ENCODE data around the gene SCARF2. TPM values are rescaled to one million over a fixed set of nuclear protein-coding genes. Genes with fewer than 3 reads are reported as not detected.
"Not testable (repeated sequence)": the region's sequence is repeated elsewhere in the genome, so short reads cannot be mapped to it uniquely, and the experiment has no call there.

SCARF2 gene
- total RNA-seq, 4 donors from 2014 or later: 28.4 to 72.0 (median 53.1) TPM

DNA sequence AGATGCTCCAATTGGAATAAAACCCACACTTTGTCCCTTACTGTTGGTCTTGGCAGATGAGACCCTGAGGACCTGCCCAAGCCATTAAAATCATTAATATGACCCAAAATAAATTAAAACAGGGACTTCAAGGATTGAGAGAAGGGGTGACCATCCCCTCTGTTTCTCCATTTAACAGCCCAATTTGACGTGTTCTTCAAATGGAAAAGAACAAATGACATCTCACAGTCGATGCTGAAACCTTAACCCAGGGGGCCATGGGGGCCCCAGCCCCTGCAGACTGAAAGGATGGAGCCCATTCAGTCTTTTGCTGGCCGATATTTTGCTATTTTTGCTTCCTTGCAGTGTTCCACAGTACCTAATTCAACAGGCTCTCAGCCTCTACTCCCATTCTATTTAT is 23.2 kb downstream of the SCARF2 start:
- Histone ChIP-seq H3K4me1 (peaks cover 0 to 4% (median 0%) of the 10 kb centered on the region in 4 donors), H3K36me3 (no peaks in the 10 kb centered on the region), H3K27me3 (no peaks in the 10 kb centered on the region), H3K4me3 (no peak overlapping the region), H3K9me3 (no peaks in the 10 kb centered on the region), H3K27ac (no peak overlapping the region)
- TF ChIP-seq POLR2A (IDR thresholded peaks at IDR 0.05) (no peak), EP300 (IDR thresholded peaks at IDR 0.05) (no peak)
- TF ChIP-seq, protein P1, sequence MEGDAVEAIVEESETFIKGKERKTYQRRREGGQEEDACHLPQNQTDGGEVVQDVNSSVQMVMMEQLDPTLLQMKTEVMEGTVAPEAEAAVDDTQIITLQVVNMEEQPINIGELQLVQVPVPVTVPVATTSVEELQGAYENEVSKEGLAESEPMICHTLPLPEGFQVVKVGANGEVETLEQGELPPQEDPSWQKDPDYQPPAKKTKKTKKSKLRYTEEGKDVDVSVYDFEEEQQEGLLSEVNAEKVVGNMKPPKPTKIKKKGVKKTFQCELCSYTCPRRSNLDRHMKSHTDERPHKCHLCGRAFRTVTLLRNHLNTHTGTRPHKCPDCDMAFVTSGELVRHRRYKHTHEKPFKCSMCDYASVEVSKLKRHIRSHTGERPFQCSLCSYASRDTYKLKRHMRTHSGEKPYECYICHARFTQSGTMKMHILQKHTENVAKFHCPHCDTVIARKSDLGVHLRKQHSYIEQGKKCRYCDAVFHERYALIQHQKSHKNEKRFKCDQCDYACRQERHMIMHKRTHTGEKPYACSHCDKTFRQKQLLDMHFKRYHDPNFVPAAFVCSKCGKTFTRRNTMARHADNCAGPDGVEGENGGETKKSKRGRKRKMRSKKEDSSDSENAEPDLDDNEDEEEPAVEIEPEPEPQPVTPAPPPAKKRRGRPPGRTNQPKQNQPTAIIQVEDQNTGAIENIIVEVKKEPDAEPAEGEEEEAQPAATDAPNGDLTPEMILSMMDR (IDR thresholded peaks at IDR 0.05): no peak
- WGBS, 2 donors: 55 to 70% methylated on average over 3 of the region's 3 CpGs
- no peak for DNase-seq (ENCODE audit: low spot score in 2 of 2)

DNA sequence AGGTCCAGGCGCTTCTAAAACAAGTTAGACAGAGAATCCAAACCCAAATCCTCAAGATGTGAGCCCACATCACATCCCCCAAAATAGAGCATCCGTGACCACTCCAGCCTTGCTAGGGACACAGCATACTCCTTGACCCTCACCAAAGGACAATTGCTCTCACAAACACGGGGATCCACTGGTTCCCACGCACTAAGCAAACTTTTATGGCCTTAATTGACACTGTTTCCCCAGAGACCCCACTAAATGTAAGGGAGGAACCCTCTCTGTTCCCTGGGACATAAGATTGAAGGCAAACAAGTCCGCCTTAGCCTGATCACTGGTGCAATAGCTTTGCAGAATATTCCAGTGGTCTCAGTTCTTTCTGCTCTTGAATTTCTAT is 23.6 kb downstream of the SCARF2 start:
- peaks cover 0 to 4% (median 0%) of the 10 kb centered on the region in 4 donors for H3K4me1 ChIP-seq
- H3K36me3 ChIP-seq: no peaks in the 10 kb centered on the region
- no peak overlapping the region for H3K27ac ChIP-seq
- DNase-seq (ENCODE audit: low spot score in 2 of 2): no peak
- H3K27me3 ChIP-seq: no peaks in the 10 kb centered on the region
- H3K9me3 ChIP-seq: no peaks in the 10 kb centered on the region
- 84 to 86% methylated on average over 5 of the region's 5 CpGs for WGBS, 2 donors
- no peak for TF ChIP-seq EP300 (IDR thresholded peaks at IDR 0.05)
- no peak for TF ChIP-seq POLR2A (IDR thresholded peaks at IDR 0.05)
- TF ChIP-seq, protein P1 (IDR thresholded peaks at IDR 0.05): no peak
- H3K4me3 ChIP-seq: no peak overlapping the region

DNA sequence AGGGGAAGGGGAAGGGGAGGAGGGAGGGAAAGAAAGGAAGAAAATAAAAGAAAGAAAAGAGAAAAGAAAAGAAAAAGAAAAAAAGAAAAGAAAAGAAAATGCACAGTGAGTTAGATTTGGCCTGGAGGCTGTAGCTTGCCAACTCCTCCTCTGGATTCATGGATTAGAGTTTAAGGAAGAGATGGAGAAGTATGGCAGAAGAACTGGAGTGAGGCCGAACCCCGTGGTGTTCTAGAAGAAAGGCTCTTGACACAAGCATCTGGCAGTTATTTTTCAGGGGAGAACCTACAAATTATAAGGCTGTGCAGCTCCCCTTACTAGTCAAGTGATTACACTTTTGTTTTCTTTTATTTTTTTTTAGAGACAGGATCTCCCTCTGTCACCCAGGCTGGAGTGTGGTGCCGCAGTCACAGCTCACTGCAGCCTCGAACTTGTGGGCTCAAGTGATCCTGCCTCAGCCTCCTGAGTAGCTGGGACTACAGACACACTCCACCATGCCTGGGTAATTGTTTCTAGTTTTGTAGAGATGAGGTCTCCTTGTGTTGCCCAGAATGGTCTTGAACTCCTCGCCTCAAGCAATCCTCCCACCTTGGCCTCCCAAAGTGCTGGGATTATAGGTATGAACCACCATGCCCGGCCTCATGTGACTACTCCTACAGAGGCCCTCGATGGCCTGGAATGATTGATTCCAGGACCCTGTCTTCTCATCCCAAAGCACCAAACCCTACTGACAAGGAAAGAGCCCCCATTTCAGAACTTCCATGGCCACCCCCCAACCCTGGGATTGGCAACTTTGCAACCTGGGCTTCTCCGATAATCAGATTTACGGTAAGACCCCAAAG is 24.2 kb downstream of the SCARF2 start:
- no peak for TF ChIP-seq POLR2A (IDR thresholded peaks at IDR 0.05)
- TF ChIP-seq, protein P1 (IDR thresholded peaks at IDR 0.05): no peak
- TF ChIP-seq EP300 (IDR thresholded peaks at IDR 0.05): no peak
- no peak overlapping the region for H3K4me3 ChIP-seq
- H3K9me3 ChIP-seq: no peaks in the 10 kb centered on the region
- 93 to 96% methylated on average over 9 of the region's 9 CpGs for WGBS, 2 donors
- no peaks in the 10 kb centered on the region for H3K36me3 ChIP-seq
- no peak for DNase-seq (ENCODE audit: low spot score in 2 of 2)
- no peak overlapping the region for H3K27ac ChIP-seq
- H3K4me1 ChIP-seq: peaks cover 0 to 2% (median 0%) of the 10 kb centered on the region in 4 donors
- no peaks in the 10 kb centered on the region for H3K27me3 ChIP-seq

DNA sequence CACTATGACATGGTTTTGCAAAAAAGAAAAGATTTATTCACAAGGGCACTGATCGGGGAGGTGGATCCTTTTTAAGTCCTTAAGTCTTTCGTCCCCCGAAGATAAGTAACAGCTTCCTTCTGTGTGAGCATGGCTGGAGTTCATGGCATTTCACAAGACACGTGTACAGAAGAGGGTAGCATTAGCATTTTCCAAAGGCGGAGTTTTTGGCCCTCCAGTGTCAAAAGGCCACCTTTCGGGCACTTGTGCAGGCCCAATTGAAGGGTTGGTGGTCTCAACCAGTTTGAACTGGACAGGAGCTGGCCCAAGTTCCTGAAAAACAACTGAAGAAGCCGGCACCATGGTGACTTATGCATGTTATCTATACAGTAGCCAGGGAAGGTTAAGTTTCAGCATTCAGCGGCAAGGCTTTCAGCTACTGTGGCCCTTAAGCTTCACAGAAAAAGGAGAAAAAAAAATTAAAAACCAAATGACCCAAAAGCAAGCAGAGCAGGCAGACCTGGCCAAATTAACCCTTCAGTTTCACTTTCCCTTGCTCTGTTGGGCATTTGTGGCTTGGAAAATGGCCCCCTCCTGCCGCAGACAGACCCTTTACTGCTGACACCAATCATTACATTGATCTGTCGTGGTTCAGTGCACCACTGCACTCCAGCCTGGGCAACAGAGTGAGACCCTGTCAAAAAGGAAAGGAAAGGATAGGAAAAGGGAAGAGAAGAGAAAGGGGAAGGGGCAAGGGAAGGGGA is 25.0 kb downstream of the SCARF2 start:
- DNase-seq (ENCODE audit: low spot score in 2 of 2): no peak
- no peaks in the 10 kb centered on the region for H3K4me1 ChIP-seq
- no peak overlapping the region for H3K27ac ChIP-seq
- 55 to 59% methylated on average over 10 of the region's 10 CpGs for WGBS, 2 donors
- H3K9me3 ChIP-seq: no peaks in the 10 kb centered on the region
- TF ChIP-seq POLR2A (IDR thresholded peaks at IDR 0.05) (no peak), EP300 (IDR thresholded peaks at IDR 0.05) (no peak)
- TF ChIP-seq, protein P1 (IDR thresholded peaks at IDR 0.05): no peak
- H3K36me3 ChIP-seq: peaks cover 0 to 7% (median 0%) of the 10 kb centered on the region in 3 donors
- H3K4me3 ChIP-seq: no peak overlapping the region
- H3K27me3 ChIP-seq: no peaks in the 10 kb centered on the region

DNA sequence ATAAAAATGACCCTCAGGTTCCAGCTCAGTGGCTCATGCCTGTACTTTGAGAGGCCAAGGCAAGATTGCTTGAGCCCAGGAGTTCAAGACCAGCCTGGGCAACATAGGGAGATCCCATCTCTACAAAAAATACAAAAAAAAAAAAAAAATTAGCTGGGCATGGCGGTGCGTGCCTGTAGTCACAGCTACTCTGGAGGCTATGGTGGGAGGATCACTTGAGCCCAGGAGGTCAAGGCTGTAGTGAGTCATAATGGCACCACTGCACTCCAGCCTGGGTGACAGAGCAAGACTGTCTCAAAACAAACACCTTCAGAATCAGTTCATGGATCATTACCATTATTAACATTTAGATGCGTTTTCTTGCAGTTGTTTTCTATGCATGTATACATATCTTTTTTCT is 28.2 kb downstream of the SCARF2 start:
- H3K27ac ChIP-seq; H3K4me1 ChIP-seq; H3K4me3 ChIP-seq; H3K27me3 ChIP-seq; H3K9me3 ChIP-seq; DNase-seq (ENCODE audit: low spot score in 2 of 2): not testable (repeated sequence)
- 94 to 95% methylated on average over 3 of the region's 3 CpGs for WGBS, 2 donors
- H3K36me3 ChIP-seq: peaks cover 0 to 40% (median 0%) of the 10 kb centered on the region in 3 donors

All from tibial nerve (tissue), 4 donors.